BLaER1 (cell line): Measurements from ENCODE around the gene DCAF4L1.
A peak's percentile ranks its signal among the peaks of the same experiment; 100 is the strongest.

Experiments used
- H3K27ac ChIP-seq: shearing (Covaris generic); formaldehyde crosslinking; 2 replicates; pipeline ENCODE4 v1.8.1; 2022
- H3K27me3 ChIP-seq: shearing (Covaris generic); formaldehyde crosslinking; 2 replicates; pipeline ENCODE4 v1.8.1; 2022
- H3K36me3 ChIP-seq: shearing (Covaris generic); formaldehyde crosslinking; 2 replicates; pipeline ENCODE4 v1.8.1; 2022
- H3K4me1 ChIP-seq: shearing (Covaris generic); formaldehyde crosslinking; 2 replicates; pipeline ENCODE4 v1.8.1; 2022
- H3K4me2 ChIP-seq: shearing (Covaris generic); formaldehyde crosslinking; 2 replicates; pipeline ENCODE4 v1.8.1; 2022
- H3K4me3 ChIP-seq: shearing (Covaris generic); formaldehyde crosslinking; 2 replicates; pipeline ENCODE4 v1.8.1; 2022
- H3K9ac ChIP-seq: shearing (Covaris generic); formaldehyde crosslinking; 2 replicates; pipeline ENCODE4 v1.8.1; 2022
- H3K9me3 ChIP-seq: shearing (Covaris generic); formaldehyde crosslinking; 2 replicates; pipeline ENCODE4 v1.8.1; 2022
- H4K20me1 ChIP-seq: shearing (Covaris generic); formaldehyde crosslinking; 2 replicates; pipeline ENCODE4 v1.8.1; 2022
- Cebpa-rat ChIP-seq: shearing (Covaris generic); IDR thresholded peaks from 2 replicates; pipeline ENCODE4 v1.8.1; 2022

The DCAF4L1 gene, protein sequence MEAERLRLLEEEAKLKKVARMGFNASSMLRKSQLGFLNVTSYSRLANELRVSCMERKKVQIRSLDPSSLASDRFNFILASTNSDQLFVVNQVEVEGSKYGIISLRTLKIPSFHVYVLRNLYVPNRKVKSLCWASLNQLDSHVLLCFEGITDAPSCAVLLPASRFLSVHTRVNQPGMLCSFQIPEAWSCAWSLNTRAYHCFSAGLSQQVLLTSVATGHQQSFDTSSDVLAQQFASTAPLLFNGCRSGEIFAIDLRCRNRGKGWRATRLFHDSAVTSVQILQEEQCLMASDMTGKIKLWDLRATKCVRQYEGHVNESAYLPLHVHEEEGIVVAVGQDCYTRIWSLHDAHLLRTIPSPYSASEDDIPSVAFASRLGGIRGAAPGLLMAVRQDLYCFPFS

GRCh38 chr4:41981456-41981855, at the start of gene DCAF4L1:
Gene DCAF4L1 (plus strand): TSS chr4:41981756. CDS start chr4:41981793, 37 bp downstream.
- Histone ChIP-seq H3K36me3 (no peaks in the 10 kb centered on the region), H3K4me2 (no peak within 1 kb of the TSS), H3K4me3 (no peak within 1 kb of the TSS), H3K9me3 (no peaks in the 10 kb centered on the region), H3K27ac (no peak within 1 kb of the TSS), H3K27me3 (no peaks in the 10 kb centered on the region), H3K9ac (no peak within 1 kb of the TSS), H4K20me1 (no peaks in the 10 kb centered on the region), H3K4me1 (no peaks in the 10 kb centered on the region)
- no peak for TF ChIP-seq Cebpa-rat

GRCh38 chr4:41932988-41933387, 48.6 kb upstream of the DCAF4L1 start:
- Histone ChIP-seq H3K4me3 (no peak overlapping the region), H3K27ac (no peak overlapping the region), H3K4me1 (peaks cover 27% of the 10 kb centered on the region), H3K4me2 (no peak overlapping the region), H3K9me3 (no peaks in the 10 kb centered on the region), H3K36me3 (no peaks in the 10 kb centered on the region), H3K9ac (no peak overlapping the region), H3K27me3 (no peaks in the 10 kb centered on the region), H4K20me1 (peaks cover 26% of the 10 kb centered on the region)
- TF ChIP-seq Cebpa-rat: no peak

DNA sequence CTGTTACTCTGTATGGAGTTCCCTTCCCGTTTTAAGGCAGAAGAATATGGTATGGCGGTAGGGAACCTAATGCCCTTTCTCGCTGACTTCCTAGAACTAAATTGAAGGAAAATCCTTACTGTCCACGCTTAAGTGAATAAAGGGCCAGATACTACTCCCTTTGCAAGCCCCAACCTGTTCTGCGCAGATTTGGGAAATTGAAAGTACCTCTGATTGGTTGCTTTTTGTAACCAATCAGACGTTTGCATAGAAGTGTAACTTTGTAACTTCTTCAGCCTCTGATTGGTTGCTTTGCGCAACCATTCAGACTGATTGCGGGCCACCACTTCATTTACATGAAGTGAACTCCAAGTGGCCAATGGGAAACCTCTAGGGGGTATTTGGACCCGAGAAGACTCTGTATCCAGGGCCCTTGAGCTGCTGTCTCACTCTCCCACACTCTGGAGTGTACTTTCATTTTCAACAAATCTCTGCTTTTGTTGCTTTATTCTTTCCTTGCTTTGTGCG, 47.5 kb upstream of the DCAF4L1 start:
- Histone ChIP-seq H3K36me3 (peaks cover 3% of the 10 kb centered on the region), H3K27me3 (no peaks in the 10 kb centered on the region), H3K4me1 (peaks cover 28% of the 10 kb centered on the region), H3K4me2 (no peak overlapping the region), H4K20me1 (peaks cover 36% of the 10 kb centered on the region), H3K9ac (no peak overlapping the region), H3K27ac (no peak overlapping the region), H3K9me3 (no peaks in the 10 kb centered on the region), H3K4me3 (no peak overlapping the region)
- TF ChIP-seq Cebpa-rat: no peak

- TF ChIP-seq Cebpa-rat: peak; percentile 58
- Histone ChIP-seq H3K27ac (no peak overlapping the region), H3K4me2 (peak overlapping the region; percentile 70), H3K36me3 (peaks cover 8% of the 10 kb centered on the region), H3K9ac (no peak overlapping the region), H3K27me3 (no peaks in the 10 kb centered on the region), H4K20me1 (peaks cover 39% of the 10 kb centered on the region), H3K9me3 (no peaks in the 10 kb centered on the region), H3K4me3 (peak overlapping the region; percentile 85), H3K4me1 (peaks cover 28% of the 10 kb centered on the region)
These were observed 47.0 kb upstream of the DCAF4L1 start for GRCh38 chr4:41934514-41934900.

- Histone ChIP-seq H3K27ac (peak within 1 kb of the TSS; percentile 79), H3K9ac (peak within 1 kb of the TSS; percentile 88), H3K4me2 (peak within 1 kb of the TSS; percentile 70), H3K9me3 (no peaks in the 10 kb centered on the region), H3K4me3 (peak within 1 kb of the TSS; percentile 85), H3K4me1 (peaks cover 28% of the 10 kb centered on the region), H3K36me3 (peaks cover 13% of the 10 kb centered on the region), H4K20me1 (peaks cover 44% of the 10 kb centered on the region), H3K27me3 (no peaks in the 10 kb centered on the region)
- TF ChIP-seq Cebpa-rat: no peak
These were observed 46.5 kb upstream of the DCAF4L1 start, which contains the start of gene TMEM33 for GRCh38 chr4:41934901-41935651. Gene TMEM33 (plus strand): TSS chr4:41935429. CDS start chr4:41935485, 56 bp downstream.

DNA sequence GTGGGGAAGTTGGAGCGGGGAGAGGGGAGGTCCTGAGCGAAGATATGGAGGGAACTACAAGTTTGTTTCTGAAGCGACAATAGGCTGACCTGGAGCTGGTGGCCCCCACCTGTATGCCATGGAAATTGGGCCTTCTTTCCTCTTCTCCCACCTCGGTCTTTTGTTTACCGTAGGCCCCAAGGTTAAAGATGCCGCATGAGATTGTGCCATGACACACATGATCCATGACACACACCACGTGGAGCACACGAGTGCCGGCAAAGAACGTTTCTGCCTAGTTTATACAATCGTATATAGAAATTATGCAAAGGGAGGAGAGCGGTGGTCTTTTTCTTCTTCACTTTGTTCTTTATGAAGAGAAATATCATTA, 45.9 kb upstream of the DCAF4L1 start:
- Histone ChIP-seq H3K9me3 (no peaks in the 10 kb centered on the region), H3K27me3 (no peaks in the 10 kb centered on the region), H3K4me2 (peak overlapping the region; percentile 70), H3K9ac (peak overlapping the region; percentile 88), H3K4me3 (peak overlapping the region; percentile 85), H3K27ac (peak overlapping the region; percentile 79), H3K4me1 (peaks cover 28% of the 10 kb centered on the region), H4K20me1 (peaks cover 49% of the 10 kb centered on the region), H3K36me3 (peaks cover 19% of the 10 kb centered on the region)
- no peak for TF ChIP-seq Cebpa-rat

DNA sequence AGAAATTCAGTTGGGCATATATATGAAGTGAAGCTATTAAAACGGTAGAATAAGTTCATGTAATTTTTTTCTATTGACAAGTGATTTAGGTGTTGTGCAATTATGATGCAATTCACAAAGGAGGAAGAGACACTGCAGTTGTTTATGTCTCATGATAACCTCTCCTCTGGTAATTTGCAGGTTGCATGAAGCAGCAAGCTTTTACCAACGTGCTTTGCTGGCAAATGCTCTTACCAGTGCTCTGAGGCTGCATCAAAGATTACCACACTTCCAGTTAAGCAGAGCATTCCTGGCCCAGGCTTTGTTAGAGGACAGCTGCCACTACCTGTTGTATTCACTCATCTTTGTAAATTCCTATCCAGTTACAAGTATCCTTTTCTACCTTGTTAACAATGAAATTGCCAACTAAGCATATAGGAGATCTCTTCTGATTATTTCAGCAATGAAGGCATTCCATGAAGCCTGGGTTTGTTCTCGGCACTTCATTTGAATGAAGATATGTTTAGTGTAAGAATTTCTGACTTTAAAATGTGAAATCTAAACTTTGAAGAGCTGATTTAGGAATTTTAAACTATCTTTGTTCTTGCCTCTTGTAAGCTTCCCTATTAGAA, 42.4 kb upstream of the DCAF4L1 start:
- Histone ChIP-seq H3K4me1 (peaks cover 28% of the 10 kb centered on the region), H3K27me3 (no peaks in the 10 kb centered on the region), H3K36me3 (peaks cover 52% of the 10 kb centered on the region), H4K20me1 (peaks cover 62% of the 10 kb centered on the region), H3K27ac (no peak overlapping the region), H3K9ac (no peak overlapping the region), H3K4me3 (no peak overlapping the region), H3K9me3 (no peaks in the 10 kb centered on the region), H3K4me2 (no peak overlapping the region)
- TF ChIP-seq Cebpa-rat: no peak

GRCh38 chr4:41940834-41941233, 40.7 kb upstream of the DCAF4L1 start:
- Histone ChIP-seq H3K4me3 (no peak overlapping the region), H3K27ac (no peak overlapping the region), H3K27me3 (no peaks in the 10 kb centered on the region), H3K9me3 (no peaks in the 10 kb centered on the region), H4K20me1 (peaks cover 58% of the 10 kb centered on the region), H3K4me1 (peaks cover 21% of the 10 kb centered on the region), H3K4me2 (no peak overlapping the region), H3K36me3 (peaks cover 63% of the 10 kb centered on the region), H3K9ac (no peak overlapping the region)
- no peak for TF ChIP-seq Cebpa-rat

DNA sequence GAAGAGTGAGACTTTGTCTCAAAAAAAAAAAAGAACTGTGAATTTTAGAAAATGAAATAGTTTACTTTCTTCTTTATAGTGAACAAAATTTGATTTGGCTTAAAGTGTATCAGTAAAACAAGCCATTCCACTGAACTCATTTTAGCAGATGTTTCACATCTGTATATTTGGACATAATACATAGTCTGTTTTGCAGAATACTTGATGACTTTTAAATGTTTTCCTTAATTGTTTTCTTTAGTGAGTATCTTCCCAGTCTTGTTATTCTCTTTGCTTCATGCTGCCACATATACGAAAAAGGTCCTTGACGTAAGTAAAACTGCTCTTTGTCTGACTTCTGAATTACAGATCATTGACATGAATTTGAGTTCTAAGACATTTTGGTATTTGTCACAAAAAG, 38.0 kb upstream of the DCAF4L1 start:
- peaks cover 76% of the 10 kb centered on the region for H3K36me3 ChIP-seq
- H3K9me3 ChIP-seq: no peaks in the 10 kb centered on the region
- no peak overlapping the region for H3K27ac ChIP-seq
- H3K9ac ChIP-seq: no peak overlapping the region
- no peaks in the 10 kb centered on the region for H3K27me3 ChIP-seq
- TF ChIP-seq Cebpa-rat: no peak
- H3K4me2 ChIP-seq: no peak overlapping the region
- H4K20me1 ChIP-seq: peaks cover 39% of the 10 kb centered on the region
- no peak overlapping the region for H3K4me3 ChIP-seq
- no peaks in the 10 kb centered on the region for H3K4me1 ChIP-seq
